Retinal pigment epithelial cell (primary cell): ENCODE measurements around the gene OLFM2.

Experiments used
- DNase-seq: peaks from one replicate; pipeline ENCODE4 v3.0.0-alpha.2; 2010; ENCODE audit warnings: low read depth
- H3K4me3 ChIP-seq: 2 replicates; pipeline ENCODE4 v1.5.1; 2011; ENCODE audit warnings: mild to moderate bottlenecking, low read length, control low read depth, moderate library complexity
- CTCF ChIP-seq: conservative IDR thresholded peaks from 2 replicates; pipeline ENCODE4 v1.5.1; 2011; ENCODE audit warnings: low read depth, low read length, control low read depth, inconsistent platforms

The OLFM2 gene

DNA sequence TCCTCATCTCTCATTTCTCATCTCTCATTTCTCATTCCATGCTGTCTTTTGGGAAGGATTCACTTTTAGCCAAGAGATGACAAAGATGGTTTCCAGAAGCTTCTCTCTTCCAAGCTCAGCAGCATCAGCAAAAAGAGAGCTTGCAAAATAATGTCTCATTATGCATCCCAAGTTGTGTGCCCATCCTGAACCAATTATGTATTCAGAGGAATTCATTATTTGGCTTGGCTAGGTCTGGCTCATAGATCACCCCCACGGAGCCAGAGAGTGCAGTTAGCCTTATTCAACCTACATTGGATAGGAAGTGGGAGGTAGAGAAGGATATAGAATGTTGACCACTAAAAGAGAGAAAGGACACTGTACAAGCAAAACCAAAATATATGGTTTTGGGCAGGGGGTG lies 5.4 kb upstream of the OLFM2 start:
- H3K4me3 ChIP-seq: no peak overlapping the region
- DNase-seq: no peak
- TF ChIP-seq CTCF: no peak

- no peak for TF ChIP-seq CTCF
- DNase-seq: no peak
- no peak overlapping the region for H3K4me3 ChIP-seq
Observed at GRCh38 chr19:9941231-9941630, 4.9 kb upstream of the OLFM2 start.

DNA sequence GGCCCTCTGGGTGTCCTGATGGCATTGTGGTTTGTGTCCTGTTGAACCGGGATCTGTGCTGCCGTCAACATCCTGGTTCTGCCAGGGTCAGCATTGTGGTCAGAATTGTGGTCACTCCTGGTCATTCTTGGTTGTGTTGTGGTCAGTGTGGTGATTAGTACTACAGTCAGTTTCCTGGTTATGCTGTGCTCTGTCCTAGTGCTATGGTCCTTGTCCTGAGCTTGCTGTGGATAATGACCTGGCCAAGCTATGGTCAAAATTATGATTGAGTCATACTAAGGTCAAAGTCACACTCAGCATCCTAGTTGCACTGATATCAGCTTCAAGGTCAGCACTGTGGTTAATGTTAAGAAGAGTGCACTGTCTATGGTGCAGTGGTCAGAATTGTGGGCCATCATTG lies 4.5 kb upstream of the OLFM2 start:
- DNase-seq: no peak
- H3K4me3 ChIP-seq: no peak overlapping the region
- TF ChIP-seq CTCF: no peak

DNA sequence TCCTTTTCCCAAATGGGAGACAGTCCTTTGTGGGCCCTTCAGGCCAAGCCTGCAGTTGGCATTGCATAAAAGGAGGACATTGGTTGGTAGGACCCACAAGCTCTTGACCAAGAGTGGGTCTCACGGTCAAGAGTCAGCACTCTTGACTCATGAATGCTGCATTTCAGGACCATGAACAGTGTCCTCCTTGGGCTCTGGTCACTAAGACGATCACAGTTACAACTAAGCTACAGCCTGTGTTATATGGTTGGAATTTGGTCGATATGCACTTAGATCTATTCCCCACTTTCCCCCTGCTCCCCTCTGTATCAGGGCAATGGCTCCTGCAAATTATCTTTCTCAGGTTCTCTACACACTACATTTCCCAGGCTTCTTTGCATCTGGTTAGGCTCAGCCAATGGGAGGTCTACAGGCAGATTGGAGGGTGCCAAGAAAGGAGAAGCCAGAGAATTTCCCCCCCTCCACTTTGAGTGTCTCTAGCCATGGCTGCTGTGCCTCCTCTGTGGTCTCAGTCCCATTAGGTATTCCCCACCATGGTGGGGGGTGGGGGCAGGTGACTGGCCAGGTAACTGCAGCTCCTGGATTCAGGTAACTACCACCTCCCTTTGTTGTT lies 3.1 kb upstream of the OLFM2 start:
- H3K4me3 ChIP-seq: no peak overlapping the region
- TF ChIP-seq CTCF: no peak
- DNase-seq: no peak

- no peak for DNase-seq
- TF ChIP-seq CTCF: no peak
- no peak overlapping the region for H3K4me3 ChIP-seq
Observed at GRCh38 chr19:9937001-9937411, 691 bp upstream of the OLFM2 start.

- no peak overlapping the region for H3K4me3 ChIP-seq
- TF ChIP-seq CTCF: no peak
- DNase-seq: no peak
Observed at GRCh38 chr19:9935506-9936325, 599 bp downstream of the OLFM2 start.
